RKO (cell line): ENCODE measurements around the gene RGS9.

Experiments used
- DNase-seq: peaks from one replicate; pipeline ENCODE4 v3.0.0-alpha.2; 2016; ENCODE audit warnings: low spot score

Gene RGS9

DNA sequence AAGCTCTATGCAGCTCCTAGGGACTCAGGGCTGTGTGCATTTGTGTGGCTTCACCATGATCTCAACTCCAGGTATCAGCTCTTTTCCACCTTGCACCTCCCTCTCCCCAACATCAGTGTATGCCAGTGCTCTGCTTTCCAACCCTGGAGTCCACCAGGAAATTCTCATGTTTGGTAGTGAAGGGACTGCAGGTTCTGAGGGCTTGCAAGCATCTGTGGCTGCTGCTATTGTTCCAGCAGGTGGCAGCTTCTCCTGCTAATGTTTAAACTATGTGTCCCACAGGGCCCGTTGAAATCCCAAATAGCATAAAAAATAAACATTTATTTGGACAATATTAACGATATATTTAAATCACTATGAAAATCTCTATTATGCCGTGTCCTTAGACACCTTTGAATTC, 82.0 kb downstream of the RGS9 start:
- no peak for DNase-seq

DNA sequence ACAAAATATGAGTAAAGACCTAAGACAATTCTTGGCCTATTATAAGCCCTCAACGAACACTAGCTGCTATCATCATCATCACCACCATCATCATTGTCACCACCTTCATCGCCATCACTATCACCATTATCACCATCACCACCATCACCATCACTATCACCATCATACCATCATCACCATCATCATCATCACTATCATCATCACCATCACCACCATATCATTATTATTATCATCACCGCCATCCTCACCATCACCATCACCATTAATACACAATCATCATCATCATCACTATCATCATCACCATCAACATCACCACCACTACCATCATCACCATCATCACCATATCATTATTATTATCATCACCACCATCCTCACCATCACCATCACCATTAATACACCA, 82.5 kb downstream of the RGS9 start:
- DNase-seq: no peak

DNA sequence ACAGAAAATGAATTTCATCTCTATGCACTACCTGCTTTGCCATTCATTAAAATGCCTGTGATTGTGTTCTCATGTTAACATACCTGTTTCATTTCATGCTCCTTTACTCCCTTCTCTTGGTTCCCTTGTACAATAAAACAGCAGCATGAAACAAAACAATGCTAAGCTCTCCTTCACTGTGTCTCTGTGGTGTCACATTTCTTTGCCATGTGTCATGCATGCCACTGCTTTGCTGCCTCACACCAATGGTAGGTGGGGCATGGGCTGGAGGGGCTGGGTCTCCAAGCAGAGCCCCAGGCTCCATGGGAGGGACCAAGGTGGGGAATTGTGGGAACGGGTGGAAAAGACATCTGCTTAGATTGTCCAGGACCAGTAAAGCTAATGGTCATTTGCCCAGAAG, 83.6 kb downstream of the RGS9 start:
- DNase-seq: no peak

DNA sequence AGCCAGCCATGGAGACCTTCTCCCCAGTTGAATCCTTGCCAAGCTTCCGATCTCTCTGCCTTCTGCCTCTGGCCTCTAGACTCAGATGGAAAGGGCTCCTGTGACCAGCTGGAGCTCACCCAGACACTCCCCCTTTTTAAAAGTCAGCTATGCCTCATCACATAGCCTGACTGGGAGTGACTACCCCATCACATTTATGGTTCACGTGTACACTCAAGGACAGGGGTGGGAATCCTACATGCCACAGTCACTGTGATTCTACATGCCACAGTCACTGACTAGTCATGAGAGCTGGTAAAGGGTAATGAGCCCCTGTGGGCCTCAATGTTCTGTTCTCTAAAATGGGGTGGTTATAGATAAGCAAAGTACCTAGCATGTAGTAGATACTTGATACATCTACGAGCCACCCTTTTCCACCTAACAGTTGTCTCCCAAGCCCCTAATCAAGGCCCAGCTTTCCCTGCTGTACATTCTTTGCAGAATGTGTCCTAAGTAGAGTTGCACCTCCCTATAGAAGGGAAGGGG, 85.1 kb downstream of the RGS9 start:
- peak; percentile 66 for DNase-seq

DNA sequence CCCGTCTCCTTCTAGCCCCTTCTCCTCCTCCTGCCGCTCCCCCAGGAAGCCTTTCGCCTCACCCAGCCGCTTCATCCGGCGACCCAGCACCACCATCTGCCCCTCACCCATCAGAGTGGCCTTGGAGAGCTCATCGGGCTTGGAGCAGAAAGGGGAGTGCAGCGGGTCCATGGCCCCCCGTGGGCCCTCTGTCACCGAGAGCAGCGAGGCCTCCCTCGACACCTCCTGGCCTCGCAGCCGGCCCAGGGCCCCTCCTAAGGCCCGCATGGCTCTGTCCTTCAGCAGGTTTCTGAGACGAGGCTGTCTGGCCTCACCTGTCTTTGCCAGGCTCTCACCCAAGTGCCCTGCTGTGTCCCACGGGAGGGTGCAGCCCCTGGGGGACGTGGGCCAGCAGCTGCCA, 87.9 kb downstream of the RGS9 start:
- DNase-seq: no peak

DNA sequence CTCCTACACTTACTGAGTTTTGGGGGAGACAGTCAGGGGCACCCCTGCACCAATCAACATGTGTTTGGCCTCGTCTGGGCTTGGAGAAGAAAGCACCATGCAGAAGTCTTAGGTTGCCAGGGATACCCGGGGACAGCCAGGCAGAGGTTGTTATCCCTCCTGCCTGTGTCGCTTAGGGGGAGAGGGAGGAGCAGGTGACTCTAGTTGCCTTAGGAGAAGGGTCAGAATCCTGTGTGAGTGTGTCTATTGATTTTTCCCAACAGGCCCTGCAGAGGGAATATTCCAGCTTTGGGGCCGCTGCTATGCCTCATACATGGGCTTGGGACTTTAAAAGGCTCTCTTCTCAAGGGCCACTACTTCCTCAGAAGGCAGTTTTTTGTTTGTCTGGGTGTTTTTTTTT, 89.1 kb downstream of the RGS9 start:
- DNase-seq: no peak

DNA sequence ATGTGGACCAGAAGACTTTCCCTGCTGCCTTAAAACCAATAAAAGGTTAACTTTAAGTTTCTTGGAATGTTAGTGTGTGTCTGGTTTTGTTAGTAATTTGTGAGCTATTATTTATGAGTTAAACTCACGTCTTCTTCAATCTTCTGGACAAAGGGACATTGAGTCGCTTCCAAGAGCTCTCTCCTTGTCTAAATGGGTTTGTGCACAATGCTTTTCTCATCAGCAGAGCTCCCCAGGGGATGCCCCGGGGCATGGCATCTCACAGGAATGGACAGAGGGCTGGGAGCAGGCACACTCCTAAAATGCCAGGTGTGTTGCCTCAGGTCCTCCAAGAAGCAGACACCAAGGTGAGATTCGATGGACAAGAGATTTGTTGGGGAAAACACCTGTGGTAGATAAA, 90.5 kb downstream of the RGS9 start:
- no peak for DNase-seq

DNA sequence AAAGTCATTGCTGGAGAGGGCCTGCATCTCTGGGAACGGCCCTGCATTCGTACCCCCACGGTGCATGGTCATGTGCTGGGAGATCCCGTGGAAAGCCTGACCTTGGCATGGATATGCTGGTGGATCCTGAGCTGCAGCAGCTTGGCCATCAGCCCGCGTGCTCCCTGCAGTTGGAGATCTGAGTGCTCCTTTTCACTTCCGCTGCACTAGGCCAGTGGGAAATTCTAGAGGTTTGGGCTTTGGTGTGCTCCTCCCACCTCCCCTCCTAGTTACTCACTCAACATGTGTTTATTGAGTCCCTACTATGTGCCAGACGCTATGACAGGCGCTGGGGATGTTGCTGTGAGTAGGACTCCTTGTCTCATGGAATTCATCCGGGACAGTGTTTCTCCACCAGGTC, 91.1 kb downstream of the RGS9 start:
- DNase-seq: no peak

DNA sequence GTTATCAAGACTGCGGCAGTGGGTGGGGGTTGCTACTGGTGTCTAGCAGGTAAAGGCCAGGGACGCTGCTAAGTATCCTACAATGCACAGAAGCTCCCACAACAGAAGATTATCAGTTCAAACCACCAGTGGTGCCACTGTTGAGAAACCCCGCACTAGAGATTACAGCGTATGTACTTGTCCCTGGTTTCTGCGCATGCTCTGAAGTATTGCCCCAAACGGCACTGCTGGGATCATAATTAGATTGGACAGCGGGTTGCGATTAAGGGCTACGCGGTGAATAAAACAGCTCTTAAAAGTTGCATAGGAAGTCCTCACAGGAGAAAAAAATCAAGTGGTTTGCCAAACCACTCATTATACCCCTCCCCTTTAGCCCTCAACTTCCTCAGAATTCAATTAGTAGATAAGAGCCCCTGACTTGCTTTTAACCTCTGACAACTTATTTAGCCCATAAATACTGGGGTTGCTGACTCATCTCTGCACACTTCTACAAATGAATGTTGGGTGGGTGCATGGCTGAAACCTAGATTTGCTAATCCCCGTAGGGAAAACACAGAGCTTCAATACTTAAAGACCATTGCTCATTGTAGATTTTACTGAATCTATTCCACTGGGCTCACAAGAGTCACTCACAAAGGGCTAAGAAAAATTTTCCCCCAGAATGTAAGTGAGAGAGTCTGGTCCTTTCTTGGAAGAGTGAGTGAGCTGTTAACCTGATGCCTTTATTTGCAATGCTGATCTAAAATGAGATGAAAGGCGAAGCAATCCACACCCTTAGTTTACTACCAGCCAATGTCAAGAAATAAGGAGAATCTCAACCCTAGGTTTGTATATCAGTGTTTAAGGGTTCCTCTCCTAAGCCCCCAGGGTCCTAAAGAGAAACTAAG, 91.8 kb downstream of the RGS9 start:
- DNase-seq: no peak

DNA sequence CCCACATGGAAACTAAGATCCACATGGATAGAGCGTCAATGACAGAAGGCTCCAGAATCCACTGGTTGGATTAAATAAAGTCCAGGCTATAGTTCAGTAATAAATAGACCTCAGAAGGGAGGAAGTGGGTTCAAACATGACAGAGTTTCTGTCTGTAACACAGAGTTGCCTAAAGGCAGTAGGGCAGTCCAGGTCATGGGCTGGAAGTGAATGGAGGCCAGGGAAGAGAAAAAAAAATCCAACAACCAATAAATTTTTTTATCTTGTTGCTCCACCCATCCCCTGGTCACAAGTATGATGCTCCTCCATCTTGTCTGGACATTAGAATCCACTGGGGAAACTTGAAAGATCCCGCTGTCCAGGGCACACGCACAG, 92.4 kb downstream of the RGS9 start:
- no peak for DNase-seq

DNA sequence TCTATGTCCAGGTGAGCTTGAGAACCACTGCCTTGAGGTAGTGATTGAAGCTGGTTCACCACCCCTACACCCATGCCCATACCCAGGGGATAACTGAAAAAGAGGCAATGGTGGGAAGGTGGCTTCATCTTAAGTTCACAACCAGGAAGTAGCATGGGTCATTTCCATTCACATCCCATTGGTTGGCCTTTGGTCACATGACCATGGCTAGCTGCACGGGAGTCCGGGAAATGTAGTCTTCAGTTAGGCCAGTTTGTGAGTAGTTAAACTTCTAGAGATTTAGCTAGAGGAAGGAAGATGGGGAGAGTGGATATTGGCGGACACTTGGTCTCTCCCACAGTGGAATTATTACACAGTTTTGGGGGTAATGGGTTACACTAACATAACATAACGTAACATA, 92.9 kb downstream of the RGS9 start:
- no peak for DNase-seq

DNA sequence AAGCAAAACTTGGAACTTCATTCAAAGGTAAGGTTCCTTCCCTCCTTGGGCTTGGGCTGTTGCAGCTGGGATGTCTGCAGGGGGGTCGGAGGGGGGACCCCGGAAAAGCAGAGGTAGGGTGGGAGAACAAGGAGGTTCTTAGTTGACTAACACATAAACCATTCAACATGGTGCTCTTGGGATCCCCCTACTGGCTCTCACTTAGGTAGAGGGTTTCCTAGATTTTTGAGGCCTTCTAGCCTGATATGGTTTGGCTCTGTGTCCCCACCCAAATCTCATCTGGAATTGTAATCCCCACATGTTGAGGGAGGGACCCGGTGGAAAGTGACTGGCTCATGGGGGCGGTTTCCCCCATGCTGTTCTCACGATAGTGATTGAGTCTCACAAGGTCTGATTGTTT, 93.9 kb downstream of the RGS9 start:
- DNase-seq: no peak

DNA sequence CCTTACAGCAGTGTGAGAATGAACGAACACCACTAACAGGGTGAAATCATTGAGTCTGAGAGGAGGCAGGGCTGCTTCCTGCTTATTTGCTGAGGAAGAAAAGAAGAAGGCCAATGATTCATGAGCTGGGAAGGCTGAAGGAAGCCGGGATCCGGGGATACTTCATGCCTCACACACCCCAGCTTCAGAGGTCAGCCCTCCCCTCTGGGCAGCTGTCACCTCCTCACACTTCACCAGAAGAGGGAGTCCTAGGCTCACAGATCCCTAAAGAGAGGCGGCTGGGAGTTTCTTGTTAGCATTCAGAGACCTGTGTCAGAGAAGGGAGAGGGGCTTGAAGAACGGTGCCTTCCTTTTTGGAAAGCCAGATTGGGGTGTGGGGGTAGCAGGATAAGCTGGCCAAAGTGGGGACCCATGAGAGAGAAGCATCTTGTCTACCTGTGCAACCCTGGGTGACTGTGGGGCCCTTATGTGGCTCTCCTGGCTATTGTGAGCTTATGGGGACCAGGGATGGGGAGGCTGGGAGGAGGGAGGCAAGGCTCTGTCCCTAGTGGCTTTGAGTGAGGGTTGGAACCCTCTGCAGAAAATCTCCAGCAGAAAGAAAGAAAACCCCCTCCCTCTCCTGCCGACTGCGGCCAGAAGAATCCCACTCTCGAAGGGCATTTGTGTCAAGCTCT, 94.6 kb downstream of the RGS9 start:
- peak; percentile 88 for DNase-seq

DNA sequence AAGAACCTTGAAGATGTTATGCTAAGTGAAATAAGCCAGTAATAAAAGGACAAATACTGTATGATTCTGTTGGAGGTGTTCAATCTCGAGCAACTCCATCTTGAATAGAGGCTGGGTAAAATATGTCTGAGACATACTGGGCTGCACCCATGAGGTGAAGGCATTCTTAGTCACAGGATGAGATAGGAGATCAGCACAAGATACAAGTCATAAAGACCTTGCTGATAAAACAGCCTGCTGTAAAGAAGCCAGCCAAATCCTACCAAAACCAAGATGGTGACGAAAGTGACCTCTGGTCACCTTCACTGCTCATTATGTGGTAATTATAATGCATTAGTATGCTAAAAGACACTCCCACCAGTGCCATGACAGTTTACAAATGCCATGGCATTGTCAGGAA, 98.1 kb downstream of the RGS9 start:
- peak; percentile 38 for DNase-seq

DNA sequence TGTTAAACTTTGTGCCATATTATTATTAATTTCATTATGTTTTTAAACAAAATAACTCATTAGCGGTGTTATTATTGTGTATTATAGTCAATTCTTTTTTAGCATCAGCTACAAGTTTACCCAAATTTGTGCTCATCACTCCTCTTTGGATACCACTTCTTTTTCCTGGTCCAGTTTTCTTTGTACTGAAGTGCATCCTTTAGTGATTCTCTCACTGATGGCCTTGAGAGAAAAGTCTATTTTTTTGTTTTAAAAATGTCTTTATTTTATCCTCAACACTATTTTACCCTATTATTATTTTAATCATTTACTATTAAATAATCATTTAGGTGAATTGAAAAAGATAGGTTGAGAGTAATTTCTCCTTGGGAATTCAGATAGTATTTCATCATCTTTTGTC, 99.2 kb downstream of the RGS9 start:
- DNase-seq: no peak

DNA sequence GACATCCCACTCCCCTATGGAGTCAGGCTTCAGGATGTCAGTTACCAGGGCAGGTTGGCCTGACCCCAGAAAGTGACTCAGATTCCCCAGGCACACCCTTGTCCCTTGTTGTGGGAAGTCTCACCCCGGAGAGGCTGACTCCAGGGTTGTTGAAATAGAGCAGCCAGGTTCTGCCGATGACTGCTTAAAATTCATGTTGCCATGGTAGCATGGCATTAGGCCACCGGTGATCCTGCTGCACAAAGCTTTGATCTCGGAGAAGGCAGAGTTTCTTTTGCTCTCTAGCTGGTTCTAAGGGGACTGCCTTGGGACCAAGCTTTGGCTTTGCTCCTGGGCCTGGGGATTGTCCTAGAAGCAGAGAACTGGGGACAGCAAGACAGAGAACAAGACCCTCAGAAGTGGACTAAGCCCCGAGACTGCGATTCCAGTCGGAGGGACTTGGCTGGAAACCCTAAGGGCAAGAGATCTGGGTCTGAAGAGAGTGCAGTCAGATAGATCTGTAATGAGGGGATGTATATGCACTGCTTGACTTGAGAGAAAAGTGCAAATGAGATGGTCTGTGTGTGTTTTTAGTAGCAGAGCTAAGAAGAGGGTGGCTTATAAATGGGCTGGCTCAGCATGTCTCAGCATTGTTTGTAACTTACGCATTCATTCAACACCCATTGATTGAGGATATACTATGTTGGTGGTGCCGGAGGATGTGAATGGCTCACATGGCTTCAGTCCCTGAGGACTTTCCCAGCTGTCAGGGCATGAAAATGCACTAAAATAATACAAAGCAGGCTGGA, 106.9 kb downstream of the RGS9 start:
- peak; percentile 11 for DNase-seq

DNA sequence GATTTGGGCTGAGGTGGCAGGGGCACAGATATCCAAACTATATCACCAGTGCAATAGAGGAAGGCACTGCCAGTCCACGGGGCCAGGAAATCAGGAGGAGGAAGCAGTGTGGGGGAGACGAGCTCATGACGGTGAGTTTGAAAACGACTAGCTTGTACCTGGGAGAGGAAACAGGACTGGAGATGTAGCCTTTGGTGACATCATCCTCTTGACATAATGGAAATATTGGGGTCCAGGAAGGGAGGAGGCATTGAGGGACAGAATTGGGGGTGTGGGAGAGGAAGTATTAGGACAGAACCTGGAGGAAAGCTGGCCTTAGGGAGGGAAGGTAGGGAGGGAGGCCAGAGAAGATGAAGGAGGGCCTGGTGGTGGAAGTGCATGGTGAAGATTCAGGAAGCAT, 109.1 kb downstream of the RGS9 start:
- no peak for DNase-seq

DNA sequence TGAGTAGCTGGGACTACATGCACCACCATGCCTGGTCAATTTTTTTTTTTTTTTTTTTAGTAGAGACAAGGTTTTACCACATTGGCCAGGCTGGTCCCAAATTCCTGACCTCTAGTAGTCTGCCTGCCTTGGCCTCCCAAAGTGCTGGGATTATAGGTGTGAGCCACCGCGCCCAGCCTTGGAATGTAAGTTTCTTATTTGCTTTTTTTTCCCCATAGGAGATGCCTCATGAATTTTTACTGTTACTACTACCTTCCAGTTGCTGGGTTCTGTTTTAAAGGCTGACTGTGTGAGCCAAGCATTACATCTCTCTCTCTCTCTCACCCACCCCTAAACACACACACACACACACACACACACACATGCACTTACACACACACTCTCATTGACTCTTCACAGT, 112.6 kb downstream of the RGS9 start:
- no peak for DNase-seq

DNA sequence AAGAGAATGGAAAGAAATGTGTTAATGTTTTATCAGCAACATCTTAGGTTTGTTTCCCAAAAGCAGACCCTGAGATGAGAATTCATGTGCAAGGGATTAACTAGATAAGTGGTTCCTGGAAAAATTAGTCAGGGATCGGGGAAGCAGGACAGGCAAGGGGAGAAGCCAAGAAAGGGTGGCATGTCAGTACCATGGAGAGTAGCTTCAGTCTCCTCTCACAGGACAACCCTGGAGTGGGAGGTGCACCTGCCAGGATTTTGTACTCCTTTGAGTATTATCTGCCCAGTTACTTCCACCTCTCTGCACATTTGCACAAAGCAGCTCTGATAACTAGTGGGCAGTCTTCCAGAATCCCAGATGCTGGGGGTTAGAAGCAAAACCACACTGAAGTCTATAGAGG, 117.0 kb downstream of the RGS9 start:
- peak; percentile 25 for DNase-seq

DNA sequence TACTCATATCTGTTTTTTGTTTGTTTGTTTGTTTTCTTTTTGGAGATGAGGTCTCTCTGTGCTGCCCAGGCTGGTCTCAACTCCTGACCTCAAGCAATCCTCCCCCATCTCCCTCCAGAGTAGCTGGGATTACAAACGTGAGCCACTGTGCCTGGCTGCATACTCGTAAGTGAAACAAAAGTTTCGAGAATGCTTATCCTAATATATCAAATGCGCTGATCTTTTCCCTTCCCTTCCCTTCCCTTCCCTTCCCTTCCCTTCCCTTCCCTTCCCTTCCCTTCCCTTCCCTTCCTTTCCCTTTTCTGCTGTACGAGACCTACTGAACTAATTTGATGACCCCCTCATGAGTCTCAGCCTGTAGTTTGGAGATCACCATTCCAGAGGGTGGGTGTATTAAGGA, 122.1 kb downstream of the RGS9 start:
- DNase-seq: no peak

DNA sequence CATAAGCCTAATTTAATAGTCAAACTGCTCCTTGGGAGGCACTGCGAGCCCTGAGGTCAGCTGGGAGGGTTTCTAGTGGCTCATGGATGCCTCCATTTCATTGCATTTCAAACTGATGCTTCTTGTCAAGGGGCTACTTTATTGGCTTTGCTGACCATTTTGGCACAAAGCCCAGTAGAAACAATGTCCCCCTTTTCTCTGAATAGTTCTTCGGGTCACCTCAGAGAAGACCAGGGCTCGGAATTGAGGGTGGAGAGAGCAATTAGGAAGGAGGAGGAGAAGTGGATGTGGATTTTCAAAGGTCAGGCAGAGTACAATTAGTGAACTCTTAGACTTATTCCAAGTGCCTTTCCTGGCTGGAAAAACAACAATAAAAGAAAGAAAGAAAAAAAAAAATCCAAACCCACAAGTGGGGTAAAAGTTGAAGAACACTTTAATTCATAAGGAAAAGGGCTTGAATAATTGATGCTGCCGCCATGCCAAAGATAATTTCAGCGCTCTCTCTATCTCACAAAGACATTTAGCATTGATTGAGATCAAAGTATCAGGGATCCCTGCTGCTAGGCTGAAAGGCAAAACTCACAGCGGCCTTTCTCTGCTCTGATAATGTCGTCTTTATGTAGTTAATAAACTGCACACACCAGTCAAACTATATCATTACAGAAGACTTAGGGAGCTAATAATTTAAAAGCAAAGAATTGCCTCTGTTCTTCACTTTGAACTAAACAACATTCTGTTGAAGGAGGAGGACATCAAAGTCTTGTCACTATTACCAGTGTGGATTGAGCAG, 122.7 kb downstream of the RGS9 start:
- DNase-seq: no peak

DNA sequence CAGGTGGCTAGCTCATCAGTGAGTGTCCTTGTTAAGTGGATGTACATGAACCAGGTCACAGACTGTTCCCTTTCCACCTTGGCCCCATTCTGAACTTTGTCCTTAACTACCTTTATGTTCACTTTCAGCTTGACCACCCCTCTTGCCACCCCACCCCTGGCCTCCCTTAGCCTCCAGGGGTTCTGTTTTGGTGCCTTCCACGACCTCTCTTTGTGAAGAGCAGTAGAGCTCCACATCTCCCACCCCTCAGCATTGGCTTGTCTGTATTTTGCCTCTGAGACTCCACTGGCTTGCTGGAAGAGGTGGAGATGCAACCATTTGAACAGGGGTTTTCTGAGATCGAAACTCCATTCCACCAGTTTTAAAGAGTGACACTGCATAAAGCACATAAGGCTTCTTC, 123.5 kb downstream of the RGS9 start:
- no peak for DNase-seq
